ENCODE results near the gene CTCF. TPM values are rescaled to one million over a fixed set of nuclear protein-coding genes. Genes with fewer than 3 reads are reported as not detected.
A peak's percentile ranks its signal among the peaks of the same experiment; 100 is the strongest.

Gene CTCF
- total RNA-seq, 1 donor from 2014 or later = 45.0 TPM

GRCh38 chr16:67563708-67564468 is 1.6 kb downstream of the CTCF start:
- H3K4me3 ChIP-seq (ENCODE audit: low read depth, low read length) = peak overlapping the region; percentile 98
- DNase-seq (ENCODE audit: low read depth) = no peak
- no peaks in the 10 kb centered on the region for H3K36me3 ChIP-seq (ENCODE audit: control insufficient read depth, insufficient read depth, low read length)
- no peaks in the 10 kb centered on the region for H3K27me3 ChIP-seq (ENCODE audit: control insufficient read depth, insufficient read depth, low read length)
- no peak for TF ChIP-seq CTCF (IDR thresholded peaks at IDR 0.05; ENCODE audit: insufficient read depth, low read length, poor library complexity, severe bottlenecking)

GRCh38 chr16:67565470-67566100 is 3.3 kb downstream of the CTCF start:
- H3K27me3 ChIP-seq (ENCODE audit: control insufficient read depth, insufficient read depth, low read length) = no peaks in the 10 kb centered on the region
- no peak overlapping the region for H3K4me3 ChIP-seq (ENCODE audit: low read depth, low read length)
- no peak for TF ChIP-seq CTCF (IDR thresholded peaks at IDR 0.05; ENCODE audit: insufficient read depth, low read length, poor library complexity, severe bottlenecking)
- DNase-seq (ENCODE audit: low read depth) = no peak
- no peaks in the 10 kb centered on the region for H3K36me3 ChIP-seq (ENCODE audit: control insufficient read depth, insufficient read depth, low read length)

- no peak for TF ChIP-seq CTCF (IDR thresholded peaks at IDR 0.05; ENCODE audit: insufficient read depth, low read length, poor library complexity, severe bottlenecking)
- Histone ChIP-seq H3K27me3 (ENCODE audit: control insufficient read depth, insufficient read depth, low read length) (no peaks in the 10 kb centered on the region), H3K4me3 (ENCODE audit: low read depth, low read length) (no peak overlapping the region), H3K36me3 (ENCODE audit: control insufficient read depth, insufficient read depth, low read length) (no peaks in the 10 kb centered on the region)
- DNase-seq (ENCODE audit: low read depth) = no peak
Observed at GRCh38 chr16:67571464-67571863, 9.1 kb downstream of the CTCF start.

- Histone ChIP-seq H3K27me3 (ENCODE audit: control insufficient read depth, insufficient read depth, low read length) (no peaks in the 10 kb centered on the region), H3K4me3 (ENCODE audit: low read depth, low read length) (no peak overlapping the region), H3K36me3 (ENCODE audit: control insufficient read depth, insufficient read depth, low read length) (no peaks in the 10 kb centered on the region)
- TF ChIP-seq CTCF (IDR thresholded peaks at IDR 0.05; ENCODE audit: insufficient read depth, low read length, poor library complexity, severe bottlenecking) = no peak
- no peak for DNase-seq (ENCODE audit: low read depth)
Observed at GRCh38 chr16:67571981-67572431, 9.7 kb downstream of the CTCF start.

GRCh38 chr16:67579686-67580085 is 17.4 kb downstream of the CTCF start:
- Histone ChIP-seq H3K36me3 (ENCODE audit: control insufficient read depth, insufficient read depth, low read length) (no peaks in the 10 kb centered on the region), H3K4me3 (ENCODE audit: low read depth, low read length) (no peak overlapping the region), H3K27me3 (ENCODE audit: control insufficient read depth, insufficient read depth, low read length) (no peaks in the 10 kb centered on the region)
- no peak for TF ChIP-seq CTCF (IDR thresholded peaks at IDR 0.05; ENCODE audit: insufficient read depth, low read length, poor library complexity, severe bottlenecking)
- DNase-seq (ENCODE audit: low read depth) = no peak

Data from kidney epithelial cell (primary cell).